ENCODE measurements around the gene MED13. TPM values are rescaled to one million over a fixed set of nuclear protein-coding genes. Genes with fewer than 3 reads are reported as not detected.
"Not testable (repeated sequence)": the region's sequence is repeated elsewhere in the genome, so short reads cannot be mapped to it uniquely, and the experiment has no call there.

The MED13 gene
- total RNA-seq, 1 donor from 2014 or later = 47.4 TPM

GRCh38 chr17:62014526-62014925 lies 50.6 kb downstream of the MED13 start:
- intact Hi-C loops (cut with DNase I) = no loop called here
- DNase-seq (ENCODE audit: low spot score) = no peak

GRCh38 chr17:62009220-62009619 lies 55.9 kb downstream of the MED13 start:
- intact Hi-C loops (cut with DNase I) = no loop called here
- no peak for DNase-seq (ENCODE audit: low spot score)

GRCh38 chr17:62008294-62008693 lies 56.8 kb downstream of the MED13 start:
- no peak for DNase-seq (ENCODE audit: low spot score)
- intact Hi-C loops (cut with DNase I) = no loop called here

- intact Hi-C loops (cut with DNase I) = no loop called here
- no peak for DNase-seq (ENCODE audit: low spot score)
Observed at GRCh38 chr17:62004388-62004787, 60.7 kb downstream of the MED13 start.

- intact Hi-C loops (cut with DNase I); DNase-seq (ENCODE audit: low spot score): not testable (repeated sequence)
Observed at GRCh38 chr17:62003141-62003540, 61.9 kb downstream of the MED13 start.

- intact Hi-C loops (cut with DNase I) = no loop called here
- DNase-seq (ENCODE audit: low spot score) = no peak
Observed at GRCh38 chr17:62001105-62001504, 64.0 kb downstream of the MED13 start.

- intact Hi-C loops (cut with DNase I) = no loop called here
- DNase-seq (ENCODE audit: low spot score) = no peak
Observed at GRCh38 chr17:62000186-62000585, 64.9 kb downstream of the MED13 start.

GRCh38 chr17:61998534-61998933 lies 66.5 kb downstream of the MED13 start:
- DNase-seq (ENCODE audit: low spot score); intact Hi-C loops (cut with DNase I): not testable (repeated sequence)

GRCh38 chr17:61997664-61998063 lies 67.4 kb downstream of the MED13 start:
- no peak for DNase-seq (ENCODE audit: low spot score)
- intact Hi-C loops (cut with DNase I) = no loop called here

- intact Hi-C loops (cut with DNase I) = no loop called here
- no peak for DNase-seq (ENCODE audit: low spot score)
Observed at GRCh38 chr17:61996916-61997605, 68.0 kb downstream of the MED13 start.

- DNase-seq (ENCODE audit: low spot score) = no peak
- intact Hi-C loops (cut with DNase I) = no loop called here
Observed at GRCh38 chr17:61989509-61989908, 75.6 kb downstream of the MED13 start.

- DNase-seq (ENCODE audit: low spot score) = no peak
- intact Hi-C loops (cut with DNase I) = no loop called here
Observed at GRCh38 chr17:61986898-61987297, 78.2 kb downstream of the MED13 start.

GRCh38 chr17:61984821-61985220 lies 80.3 kb downstream of the MED13 start:
- DNase-seq (ENCODE audit: low spot score) = no peak
- intact Hi-C loops (cut with DNase I) = no loop called here

- DNase-seq (ENCODE audit: low spot score) = no peak
- intact Hi-C loops (cut with DNase I) = no loop called here
Observed at GRCh38 chr17:61981323-61981722, 83.8 kb downstream of the MED13 start.

- DNase-seq (ENCODE audit: low spot score) = no peak
Observed at GRCh38 chr17:61980535-61980934, 84.5 kb downstream of the MED13 start.

GRCh38 chr17:61974115-61974514 lies 91.0 kb downstream of the MED13 start:
- intact Hi-C loops (cut with DNase I) = no loop called here
- no peak for DNase-seq (ENCODE audit: low spot score)

More at GRCh38 chr17:61980535-61980934, 84.5 kb downstream of the MED13 start:
- intact Hi-C loops (cut with DNase I) = no loop called here

- intact Hi-C loops (cut with DNase I) = no loop called here
- no peak for DNase-seq (ENCODE audit: low spot score)
Observed at GRCh38 chr17:61972311-61972710, 92.8 kb downstream of the MED13 start.

- no peak for DNase-seq (ENCODE audit: low spot score)
- intact Hi-C loops (cut with DNase I) = no loop called here
Observed at GRCh38 chr17:61970030-61970429, 95.0 kb downstream of the MED13 start.

GRCh38 chr17:61968757-61969156 lies 96.3 kb downstream of the MED13 start:
- intact Hi-C loops (cut with DNase I) = no loop called here
- DNase-seq (ENCODE audit: low spot score) = no peak

GRCh38 chr17:61967729-61968128 lies 97.3 kb downstream of the MED13 start:
- intact Hi-C loops (cut with DNase I) = no loop called here
- no peak for DNase-seq (ENCODE audit: low spot score)

GRCh38 chr17:61966191-61966590 lies 98.9 kb downstream of the MED13 start:
- no peak for DNase-seq (ENCODE audit: low spot score)
- intact Hi-C loops (cut with DNase I) = no loop called here

GRCh38 chr17:61955619-61956018 lies 109.5 kb downstream of the MED13 start:
- intact Hi-C loops (cut with DNase I) = no loop called here
- DNase-seq (ENCODE audit: low spot score) = no peak

Measured in cardiac septum (tissue), 1 donor.